ENCODE data around the gene SSB. TPM values are rescaled to one million over a fixed set of nuclear protein-coding genes. Genes with fewer than 3 reads are reported as not detected.
A peak's percentile ranks its signal among the peaks of the same experiment; 100 is the strongest.

SSB gene
- total and polyA plus RNA-seq, 9 of the 15 experiments (the other 6 are each of a cell fraction or from before 2014, with no cell fraction given) = 317 to 849 (median 515) TPM

- Histone ChIP-seq H3K4me2 (ENCODE audit: insufficient read depth, low read length) (no peak overlapping the region), H4K20me1 (replicated peaks; ENCODE audit: control insufficient read depth, insufficient read depth, low read length) (peaks cover 8% of the 10 kb centered on the region), H3K79me2 (ENCODE audit: control insufficient read depth, insufficient read depth, low read length) (peaks cover 40% of the 10 kb centered on the region), H3K27me3 (ENCODE audit: control insufficient read depth in 2 of 2, insufficient read depth in 2 of 2, low read length in 2 of 2) (no peaks in the 10 kb centered on the region), H3K4me3 (no peak overlapping the region), H3K9me1 (ENCODE audit: control insufficient read depth, insufficient read depth, low read length) (no peaks in the 10 kb centered on the region), H3K9me3 (replicated peaks; ENCODE audit: control insufficient read depth, insufficient read depth, low read depth, low read length) (no peaks in the 10 kb centered on the region), H3K4me1 (replicated peaks in 1 of 2; ENCODE audit: control insufficient read depth in 2 of 2, insufficient read depth in 2 of 2, low read length in 2 of 2) (peaks cover 5 to 6% of the 10 kb centered on the region in 2 experiments; a peak in 3 of 5 replicates), H3K9ac (ENCODE audit: insufficient read depth in 1 of 2, low read depth in 2 of 2, low read length in 2 of 2) (no peak overlapping the region), H3K27ac (ENCODE audit: extremely low read depth, low read depth, low read length) (no peak overlapping the region), H3K36me3 (ENCODE audit: control insufficient read depth, insufficient read depth, low read length) (peaks cover 25% of the 10 kb centered on the region), H2AFZ (ENCODE audit: low read depth, low read length) (peak overlapping the region; percentile 94)
- ATAC-seq (no peak), DNase-seq (ENCODE audit: extremely low read depth in 1 of 4, low spot score in 3 of 4) (no peak), FAIRE-seq (no peak)
- ChIA-PET POLR2A (interaction anchor here (1.4 to 1.9 kb wide), 2 partner anchors 18 to 21 kb away, joined by 6 to 8 read pairs; no protein-coding TSS in a partner anchor), CTCF (ENCODE audit: low intra/inter-chr PET ratio) (no interaction called here)
- no TSS peak for BruUV-seq (replicated peaks)
- intact Hi-C loops (cut with micrococcal nuclease) (no loop called here), in situ Hi-C loops (cut with MboI) (no loop called here)
- 77% methylated on average over 5 of the region's 5 CpGs for WGBS (ENCODE audit: insufficient coverage, low coverage, missing lambda C conversion rate)
- TF ChIP-seq ZFP30 (CRISPR knock-in tag; IDR thresholded peaks at IDR 0.05; ENCODE audit: borderline replicate concordance) (no peak), NR1H2 (CRISPR knock-in tag; IDR thresholded peaks at IDR 0.05) (no peak), CHCHD3 (CRISPR knock-in tag; IDR thresholded peaks at IDR 0.05) (no peak), KLF13 (tag; IDR thresholded peaks at IDR 0.05; ENCODE audit: borderline replicate concordance, low read depth) (no peak), HLTF (IDR thresholded peaks at IDR 0.05) (no peak), TGIF2 (CRISPR knock-in tag; IDR thresholded peaks at IDR 0.05) (no peak), FOXK2 (conservative IDR thresholded peaks at IDR 0.05 in 1 of 2, IDR thresholded peaks at IDR 0.05 in 1 of 2; ENCODE audit: low read depth in 2 of 2) (no peak), ZFP36 (IDR thresholded peaks at IDR 0.05; ENCODE audit: low read depth, low read length, partially characterized antibody) (peak; percentile 44), CC2D1A (IDR thresholded peaks at IDR 0.05) (peak; percentile 24; the same call in 1 of the 2 replicates), MYNN (IDR thresholded peaks at IDR 0.05) (no peak), MYNN (CRISPR knock-in tag; IDR thresholded peaks at IDR 0.05) (no peak), GTF2A2 (tag; IDR thresholded peaks at IDR 0.05) (no peak), RREB1 (CRISPR knock-in tag; IDR thresholded peaks at IDR 0.05) (no peak)
- TF ChIP-seq, protein P1, sequence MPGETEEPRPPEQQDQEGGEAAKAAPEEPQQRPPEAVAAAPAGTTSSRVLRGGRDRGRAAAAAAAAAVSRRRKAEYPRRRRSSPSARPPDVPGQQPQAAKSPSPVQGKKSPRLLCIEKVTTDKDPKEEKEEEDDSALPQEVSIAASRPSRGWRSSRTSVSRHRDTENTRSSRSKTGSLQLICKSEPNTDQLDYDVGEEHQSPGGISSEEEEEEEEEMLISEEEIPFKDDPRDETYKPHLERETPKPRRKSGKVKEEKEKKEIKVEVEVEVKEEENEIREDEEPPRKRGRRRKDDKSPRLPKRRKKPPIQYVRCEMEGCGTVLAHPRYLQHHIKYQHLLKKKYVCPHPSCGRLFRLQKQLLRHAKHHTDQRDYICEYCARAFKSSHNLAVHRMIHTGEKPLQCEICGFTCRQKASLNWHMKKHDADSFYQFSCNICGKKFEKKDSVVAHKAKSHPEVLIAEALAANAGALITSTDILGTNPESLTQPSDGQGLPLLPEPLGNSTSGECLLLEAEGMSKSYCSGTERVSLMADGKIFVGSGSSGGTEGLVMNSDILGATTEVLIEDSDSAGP (CRISPR knock-in tag; IDR thresholded peaks at IDR 0.05) = no peak
- TF ChIP-seq, protein P2, sequence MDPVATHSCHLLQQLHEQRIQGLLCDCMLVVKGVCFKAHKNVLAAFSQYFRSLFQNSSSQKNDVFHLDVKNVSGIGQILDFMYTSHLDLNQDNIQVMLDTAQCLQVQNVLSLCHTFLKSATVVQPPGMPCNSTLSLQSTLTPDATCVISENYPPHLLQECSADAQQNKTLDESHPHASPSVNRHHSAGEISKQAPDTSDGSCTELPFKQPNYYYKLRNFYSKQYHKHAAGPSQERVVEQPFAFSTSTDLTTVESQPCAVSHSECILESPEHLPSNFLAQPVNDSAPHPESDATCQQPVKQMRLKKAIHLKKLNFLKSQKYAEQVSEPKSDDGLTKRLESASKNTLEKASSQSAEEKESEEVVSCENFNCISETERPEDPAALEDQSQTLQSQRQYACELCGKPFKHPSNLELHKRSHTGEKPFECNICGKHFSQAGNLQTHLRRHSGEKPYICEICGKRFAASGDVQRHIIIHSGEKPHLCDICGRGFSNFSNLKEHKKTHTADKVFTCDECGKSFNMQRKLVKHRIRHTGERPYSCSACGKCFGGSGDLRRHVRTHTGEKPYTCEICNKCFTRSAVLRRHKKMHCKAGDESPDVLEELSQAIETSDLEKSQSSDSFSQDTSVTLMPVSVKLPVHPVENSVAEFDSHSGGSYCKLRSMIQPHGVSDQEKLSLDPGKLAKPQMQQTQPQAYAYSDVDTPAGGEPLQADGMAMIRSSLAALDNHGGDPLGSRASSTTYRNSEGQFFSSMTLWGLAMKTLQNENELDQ (CRISPR knock-in tag; IDR thresholded peaks at IDR 0.05; ENCODE audit: borderline replicate concordance) = no peak
Observed at GRCh38 chr2:169797601-169798000, 1.1 kb upstream of the SSB start.
